GM18867 (cell line): ENCODE measurements around the gene SV2C.

Experiments
- ATAC-seq: cut with Tn5 transposase; IDR thresholded peaks from one replicate; pipeline ENCODE4 v1.9.1; 2021; ENCODE audit warnings: mild to moderate bottlenecking, moderate library complexity; ENCODE audit not compliant: unreplicated experiment

The SV2C gene

GRCh38 chr5:76402251-76402885 lies 319.2 kb downstream of the SV2C start:
- peak; percentile 39 for ATAC-seq

DNA sequence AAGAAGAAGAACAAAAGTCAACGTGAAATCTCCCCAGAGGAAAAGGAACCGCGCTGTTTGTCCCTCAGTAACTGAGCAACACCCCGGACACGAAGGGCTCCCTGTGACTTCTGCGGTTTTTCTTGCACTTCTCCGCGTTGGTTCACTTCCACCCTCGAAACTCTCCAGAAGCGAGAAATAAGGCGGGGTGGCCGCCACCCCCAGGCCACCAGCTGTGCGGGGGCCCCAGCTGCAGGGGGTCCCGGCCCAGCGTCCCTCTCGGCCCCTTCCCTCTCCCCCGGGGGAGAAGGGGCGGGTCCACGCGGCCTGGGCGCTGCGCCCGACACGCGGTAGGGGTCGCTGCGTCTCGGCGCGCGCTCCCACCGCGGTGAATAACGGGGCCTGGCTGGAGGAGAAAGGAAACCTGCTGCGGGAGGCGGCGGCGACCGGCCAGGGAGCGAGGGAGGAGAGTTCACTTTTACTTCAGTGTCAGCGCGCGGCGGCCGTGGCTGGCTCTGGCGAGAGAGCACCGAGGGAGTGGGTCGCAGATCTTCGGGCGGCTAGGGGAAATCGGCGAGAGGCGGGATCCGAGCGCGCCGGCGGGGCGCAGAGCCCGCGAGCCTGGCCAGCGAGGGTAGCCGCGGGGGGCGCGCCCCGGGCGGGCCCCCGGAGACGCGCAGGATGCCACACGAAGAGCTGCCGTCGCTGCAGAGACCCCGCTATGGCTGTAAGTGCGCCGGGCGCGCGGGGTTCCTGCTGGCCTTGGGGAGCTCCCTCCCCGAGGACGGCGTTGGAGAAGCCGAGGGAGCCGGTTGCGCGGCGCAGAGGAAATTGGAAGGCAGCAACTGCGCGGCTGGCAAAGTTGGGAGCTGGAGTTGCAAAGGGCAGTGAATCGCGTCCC lies 319.9 kb downstream of the SV2C start, which contains the start of gene IQGAP2:
TSS of gene IQGAP2 (plus strand) at position 400 of the 880 bp plus-strand sequence. CDS start at position 661, 261 bp downstream.
- ATAC-seq = peak; percentile 61
